PC-9 (cell line): ENCODE data around the gene ACTL9.

Source experiments
- CTCF ChIP-seq: fragments of 200-600 bp; sonication (generic); conservative IDR thresholded peaks from 2 replicates; pipeline ENCODE4 v1.6.1; 2017; ENCODE audit warnings: mixed run types, antibody characterized with exemption, mild to moderate bottlenecking, moderate library complexity
- EZH2 ChIP-seq: fragments of 200-600 bp; sonication (generic); IDR thresholded peaks from 2 replicates; pipeline ENCODE4 v1.8.0; 2017; ENCODE audit warnings: antibody characterized with exemption, low read depth

- peak; percentile 99 for TF ChIP-seq CTCF
- TF ChIP-seq EZH2 = no peak
Measured at GRCh38 chr19:8654591-8655339, 43.8 kb downstream of the ACTL9 start.
